Activated T-cell treated with anti-CD3 and anti-CD28 coated beads for 1 hour (primary cell): ENCODE data around the gene BCCIP.
A peak's percentile ranks its signal among the peaks of the same experiment; 100 is the strongest.

Source experiments
- DNase-seq: peaks from one replicate; pipeline ENCODE4 v3.0.0-alpha.2; 2020; ENCODE audit warnings: low read depth

BCCIP gene

GRCh38 chr10:125797994-125798662 lies 25.2 kb upstream of the BCCIP start:
- DNase-seq: no peak

GRCh38 chr10:125799451-125800182 lies 23.7 kb upstream of the BCCIP start:
- no peak for DNase-seq

- no peak for DNase-seq
Measured at GRCh38 chr10:125801574-125801973, 21.8 kb upstream of the BCCIP start.

- DNase-seq: no peak
Measured at GRCh38 chr10:125802131-125802530, 21.2 kb upstream of the BCCIP start.

GRCh38 chr10:125802739-125803138 lies 20.6 kb upstream of the BCCIP start:
- DNase-seq: no peak

DNA sequence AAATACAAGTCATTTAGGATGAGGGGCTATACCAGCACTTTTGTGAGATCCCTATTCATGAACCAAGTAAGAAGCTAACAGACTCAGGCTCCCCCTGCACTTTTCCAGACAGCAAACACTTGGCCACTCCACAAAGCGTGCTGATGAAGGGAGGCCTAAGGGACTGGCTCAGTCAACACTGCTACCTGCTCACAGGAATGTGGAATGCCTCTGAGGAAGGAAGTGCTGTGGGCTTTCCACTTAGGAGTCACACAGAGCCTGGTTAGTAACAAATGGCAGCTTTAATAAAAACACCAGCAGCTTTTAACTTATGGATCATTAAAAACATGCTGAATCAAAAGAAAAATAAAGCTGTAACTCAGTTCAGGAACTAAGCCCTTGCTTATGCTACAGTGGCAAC lies 15.3 kb upstream of the BCCIP start:
- no peak for DNase-seq

GRCh38 chr10:125811251-125811650 lies 12.1 kb upstream of the BCCIP start:
- no peak for DNase-seq

DNA sequence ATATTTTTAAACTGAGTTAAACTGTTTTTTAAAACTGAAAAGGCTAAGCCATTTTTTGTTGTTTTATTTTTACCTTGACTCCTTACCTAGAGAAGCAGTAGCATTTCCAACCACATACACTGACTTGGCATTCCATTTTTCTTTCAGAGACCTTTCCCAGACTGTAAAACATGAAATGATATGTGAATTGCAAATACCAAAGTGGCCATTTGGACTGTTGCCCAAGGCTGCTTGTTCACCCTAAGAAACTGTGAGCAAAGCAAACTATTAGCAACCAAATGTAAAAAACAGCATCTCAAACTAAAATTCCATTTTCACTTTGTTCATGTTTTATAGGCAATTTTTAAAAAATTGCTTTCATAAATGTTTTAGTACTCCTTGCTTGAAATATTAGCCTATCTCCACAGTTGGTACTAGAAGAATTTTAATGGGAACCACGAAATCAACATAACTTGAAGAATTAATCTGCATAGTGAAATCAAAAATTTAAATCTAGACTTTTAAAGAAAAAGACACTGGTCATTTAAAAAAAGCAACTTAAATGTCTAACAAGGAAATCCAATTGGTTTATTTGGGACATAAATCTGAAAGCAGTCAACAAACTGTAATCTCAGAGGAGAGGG lies 11.1 kb upstream of the BCCIP start:
- DNase-seq: no peak

- no peak for DNase-seq
Measured at GRCh38 chr10:125815764-125816163, 7.6 kb upstream of the BCCIP start.

DNA sequence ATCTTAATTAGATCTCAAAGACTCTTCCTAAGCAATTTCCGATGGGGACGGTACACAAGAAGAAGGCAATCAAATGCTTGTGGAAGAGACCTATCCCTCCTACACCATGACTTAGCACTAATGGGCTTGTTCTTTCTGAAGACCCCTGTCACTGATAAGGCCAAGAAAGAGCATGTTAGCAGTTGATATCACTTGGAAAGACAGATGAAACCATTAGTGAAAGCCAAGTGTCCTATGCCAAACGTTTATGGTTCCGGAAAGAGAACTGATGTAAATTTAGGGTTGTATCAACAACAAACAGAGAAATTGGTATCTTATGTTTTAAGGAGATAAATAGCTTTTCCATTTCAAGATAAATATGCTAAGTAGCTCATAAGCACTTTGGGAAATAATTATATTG lies 6.8 kb upstream of the BCCIP start:
- no peak for DNase-seq

DNA sequence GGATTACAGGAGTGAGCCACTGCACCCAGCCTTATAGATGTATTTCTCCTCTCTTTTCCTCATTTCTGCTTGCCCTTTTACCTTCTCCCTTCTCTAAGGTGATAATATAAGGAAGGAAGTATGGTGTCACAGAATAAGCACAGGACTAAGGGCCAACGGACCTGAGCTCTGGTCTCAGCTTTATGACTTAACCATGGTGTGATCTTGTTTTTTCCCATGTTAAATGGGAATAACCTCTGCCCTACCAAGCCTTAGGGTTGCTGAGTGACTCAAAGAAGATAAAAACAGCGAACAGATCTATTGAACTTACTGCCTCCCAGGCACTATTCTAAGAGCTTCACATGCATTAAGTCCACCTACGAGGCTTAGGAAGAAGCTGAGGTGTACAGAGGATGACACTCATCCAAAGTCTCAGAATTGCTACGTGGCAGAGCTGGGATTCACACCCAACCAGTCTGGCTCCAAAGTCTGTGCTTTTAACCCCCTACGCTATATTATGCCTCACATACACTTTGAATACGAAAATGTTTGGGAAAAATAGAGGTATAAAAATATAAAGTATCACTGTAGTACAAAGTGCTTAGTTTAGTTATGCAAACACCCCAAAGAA lies 5.9 kb upstream of the BCCIP start:
- DNase-seq: no peak

DNA sequence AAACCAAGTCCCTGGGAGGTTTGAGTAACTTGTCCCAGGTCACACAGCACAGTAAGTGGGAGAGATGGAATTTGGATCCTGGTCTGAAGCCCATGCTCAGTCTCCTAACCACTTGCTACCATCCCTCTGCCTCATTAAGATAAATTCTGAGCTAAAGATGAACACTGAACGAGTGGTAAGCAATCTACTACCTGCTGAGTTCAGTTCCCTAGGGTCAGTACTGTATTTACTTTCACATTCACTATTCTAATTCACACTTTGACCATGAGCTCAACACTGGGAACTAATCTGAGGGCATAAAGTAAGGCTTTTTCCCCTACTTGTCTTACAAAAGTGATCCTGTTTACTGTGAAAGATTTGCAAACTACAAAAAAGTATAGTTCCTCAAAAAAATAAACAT lies 2.6 kb upstream of the BCCIP start:
- no peak for DNase-seq

- peak; percentile 1 for DNase-seq
Measured at GRCh38 chr10:125823663-125824251, 411 bp downstream of the BCCIP start.

DNA sequence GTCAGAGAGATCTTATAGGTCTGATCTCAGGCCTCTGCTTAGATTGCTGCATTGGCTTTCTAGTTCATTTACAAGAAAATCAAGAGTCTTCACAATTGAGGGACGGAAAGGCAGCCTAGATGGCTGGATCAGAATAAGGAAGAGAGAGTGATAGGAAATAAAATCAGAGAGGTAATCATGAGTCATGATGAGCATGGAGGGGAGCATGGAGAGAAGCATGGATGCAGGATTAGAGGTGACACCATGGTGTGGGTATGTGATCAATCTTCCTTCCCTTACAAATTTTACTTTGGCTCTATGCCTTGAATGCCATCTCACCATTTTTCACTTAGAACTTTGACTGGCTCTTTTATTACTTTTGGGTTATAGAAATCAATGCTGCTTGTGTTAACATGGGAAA lies 1.4 kb downstream of the BCCIP start:
- no peak for DNase-seq

DNA sequence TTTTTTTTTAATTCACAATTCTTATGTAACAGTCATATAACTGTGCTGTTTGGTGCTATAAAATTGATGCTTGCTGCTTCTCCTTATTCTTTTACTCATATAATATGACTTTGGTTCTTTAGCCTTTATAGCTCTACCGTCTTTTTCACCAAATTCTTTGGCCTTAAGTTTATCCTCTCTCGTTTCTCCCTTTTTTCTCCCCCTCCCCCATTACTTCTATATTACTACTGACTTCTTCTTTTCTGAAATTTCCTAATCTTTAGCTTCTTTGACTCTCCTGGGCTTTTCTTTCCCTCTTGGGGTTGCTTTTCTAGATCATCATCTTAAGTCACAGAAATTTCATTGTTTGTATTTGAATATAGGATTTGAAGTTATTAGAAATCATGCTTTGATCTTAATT lies 3.8 kb downstream of the BCCIP start:
- no peak for DNase-seq

DNA sequence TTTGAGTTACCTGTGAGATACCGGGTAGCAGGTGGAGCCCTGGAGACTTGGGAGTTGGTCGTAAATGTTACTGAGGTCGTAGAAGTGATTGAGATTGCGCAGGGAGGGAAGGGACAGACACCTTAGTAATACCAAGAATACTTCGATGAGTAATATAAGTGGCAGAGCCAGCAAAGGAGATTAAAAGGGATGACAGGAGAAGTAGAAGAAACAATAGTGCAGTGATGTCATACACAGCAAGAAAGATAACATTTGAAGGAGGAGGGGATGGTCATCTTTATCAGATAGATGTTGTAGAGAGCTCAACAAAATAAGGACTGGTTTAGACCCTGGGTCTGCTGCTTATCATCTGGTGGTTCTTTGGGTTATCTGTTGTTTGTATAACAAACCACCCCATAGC lies 5.0 kb downstream of the BCCIP start:
- DNase-seq: no peak

DNA sequence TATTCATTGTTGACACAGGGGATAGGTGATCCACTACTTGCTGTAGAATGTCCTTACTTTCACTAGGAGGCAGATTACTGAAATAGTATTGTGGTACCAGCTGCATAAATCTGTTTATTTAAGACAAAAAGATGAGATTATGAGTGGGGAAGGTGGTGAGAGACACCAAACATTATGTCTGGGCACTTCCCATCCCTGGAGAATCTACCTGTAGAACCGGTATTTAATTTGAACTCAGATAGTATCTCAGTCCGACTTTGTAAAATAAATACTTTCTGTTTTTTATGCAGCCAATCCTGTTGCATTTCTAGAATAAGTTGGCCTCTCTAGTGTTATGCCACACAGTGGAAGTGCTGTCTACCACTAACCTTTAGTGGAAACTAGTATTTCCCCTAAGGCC lies 13.4 kb downstream of the BCCIP start:
- no peak for DNase-seq

DNA sequence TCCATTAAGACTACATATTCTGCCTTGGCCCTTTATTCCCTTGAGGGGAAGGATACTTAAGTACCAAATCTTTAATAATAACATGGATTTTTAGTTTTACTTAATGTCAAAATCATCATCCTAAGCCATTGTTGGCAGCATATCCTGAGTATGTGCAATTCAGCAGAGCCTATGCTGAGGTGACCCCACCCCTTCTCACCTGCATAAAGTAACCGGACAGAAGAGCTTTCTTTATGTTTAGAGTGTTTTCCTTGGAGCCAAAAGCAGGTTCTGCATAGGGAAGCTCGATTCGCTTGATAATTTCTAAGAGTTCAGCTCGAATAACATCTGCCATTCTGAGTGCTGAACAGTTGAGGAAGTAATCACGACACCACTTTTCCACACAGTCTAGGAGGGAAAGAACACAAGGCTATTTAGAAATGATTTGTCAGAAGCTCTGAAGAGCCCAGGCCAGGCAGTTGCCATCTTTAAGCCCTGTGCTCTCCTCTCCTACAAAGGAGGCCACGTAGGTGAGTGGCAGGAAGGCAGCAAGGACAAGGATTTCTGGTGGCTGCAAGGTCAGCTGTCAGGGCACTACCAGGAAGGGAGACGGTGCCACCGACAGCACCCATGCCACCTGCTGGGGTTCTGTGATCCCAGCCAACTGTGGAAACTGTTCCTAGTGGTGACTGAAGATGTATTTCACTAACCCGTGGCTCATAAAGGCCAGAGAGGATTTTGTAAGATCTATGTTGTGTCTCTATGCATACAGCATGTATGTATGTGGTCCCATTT lies 15.6 kb downstream of the BCCIP start:
- no peak for DNase-seq

GRCh38 chr10:125840406-125840805 lies 17.1 kb downstream of the BCCIP start:
- DNase-seq: no peak

DNA sequence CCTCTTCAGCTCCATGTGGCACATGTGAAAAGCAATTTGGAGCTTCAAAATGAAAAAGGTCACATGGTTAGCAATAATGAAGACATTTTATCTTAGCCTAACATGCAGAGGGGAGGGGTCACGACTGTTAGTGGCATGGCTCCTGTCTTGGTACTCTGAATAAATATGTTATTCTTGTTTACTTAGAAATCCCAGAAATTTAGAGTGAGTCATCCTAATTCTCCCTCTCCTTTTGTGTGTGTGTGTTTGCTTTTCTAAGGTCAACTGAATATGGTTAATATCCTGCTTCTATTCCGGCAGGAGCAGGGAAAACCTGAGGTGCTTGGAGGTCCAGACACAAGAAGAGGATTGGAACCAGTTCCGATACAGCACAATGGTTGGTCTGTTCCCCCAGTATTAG lies 17.6 kb downstream of the BCCIP start:
- no peak for DNase-seq

GRCh38 chr10:125843603-125844329 lies 20.4 kb downstream of the BCCIP start:
- DNase-seq: no peak
